ENCODE data around the gene ADAT3.
A peak's percentile ranks its signal among the peaks of the same experiment; 100 is the strongest.
"Not testable (repeated sequence)": the region's sequence is repeated elsewhere in the genome, so short reads cannot be mapped to it uniquely, and the experiment has no call there.

Gene ADAT3

DNA sequence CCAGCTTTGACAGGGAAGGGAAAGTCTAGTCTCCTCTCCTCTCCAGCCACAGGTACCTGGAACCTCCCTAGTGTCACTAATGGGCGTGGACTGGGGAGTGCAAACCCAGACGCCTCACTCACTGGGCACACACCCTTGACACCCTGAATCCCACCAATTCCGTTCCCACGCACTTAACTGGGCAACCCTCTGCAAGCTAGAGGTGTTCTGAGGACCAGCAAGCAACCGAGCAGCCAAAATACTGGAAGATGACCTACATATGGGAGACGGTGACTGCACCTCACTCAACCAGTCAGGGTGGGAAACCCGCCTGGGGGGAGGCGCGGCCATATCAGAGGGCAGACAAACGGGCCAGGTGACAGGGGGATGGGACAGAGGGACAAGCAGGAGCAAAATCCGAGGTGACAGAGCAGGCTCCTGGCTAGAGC is 20.9 kb upstream of the ADAT3 start:
- no peak for DNase-seq

DNA sequence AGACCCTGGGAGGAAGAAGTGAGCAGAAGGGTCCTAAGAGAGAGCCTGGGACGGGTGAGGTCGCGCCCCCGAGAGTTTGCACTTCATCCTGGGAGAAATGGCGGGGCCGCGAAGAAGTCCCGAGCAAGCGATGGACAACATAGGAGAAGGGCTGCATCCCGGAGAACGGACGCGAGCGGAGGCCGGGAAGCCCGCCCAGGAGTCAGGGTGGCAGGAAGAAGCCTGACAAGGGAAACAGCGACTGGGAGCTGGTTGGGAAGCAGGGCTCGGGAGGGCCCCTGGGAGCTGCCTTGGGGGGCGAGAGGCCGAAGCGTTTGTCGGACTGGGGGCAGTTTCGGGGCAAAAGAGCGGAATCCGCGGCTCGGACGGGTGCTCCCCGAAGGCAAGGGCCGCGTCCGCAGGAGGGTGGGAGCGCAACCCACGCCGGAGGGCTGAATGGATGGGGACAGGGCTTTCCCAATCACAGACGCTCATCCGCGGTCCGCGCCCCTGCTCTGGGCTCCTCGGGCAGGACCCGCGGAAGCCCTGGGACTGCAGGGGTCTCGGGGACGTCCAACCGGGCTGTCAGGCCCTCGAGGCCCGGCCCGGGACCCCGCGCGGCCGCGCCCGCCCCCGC is 20.4 kb upstream of the ADAT3 start:
- no peak for DNase-seq

DNA sequence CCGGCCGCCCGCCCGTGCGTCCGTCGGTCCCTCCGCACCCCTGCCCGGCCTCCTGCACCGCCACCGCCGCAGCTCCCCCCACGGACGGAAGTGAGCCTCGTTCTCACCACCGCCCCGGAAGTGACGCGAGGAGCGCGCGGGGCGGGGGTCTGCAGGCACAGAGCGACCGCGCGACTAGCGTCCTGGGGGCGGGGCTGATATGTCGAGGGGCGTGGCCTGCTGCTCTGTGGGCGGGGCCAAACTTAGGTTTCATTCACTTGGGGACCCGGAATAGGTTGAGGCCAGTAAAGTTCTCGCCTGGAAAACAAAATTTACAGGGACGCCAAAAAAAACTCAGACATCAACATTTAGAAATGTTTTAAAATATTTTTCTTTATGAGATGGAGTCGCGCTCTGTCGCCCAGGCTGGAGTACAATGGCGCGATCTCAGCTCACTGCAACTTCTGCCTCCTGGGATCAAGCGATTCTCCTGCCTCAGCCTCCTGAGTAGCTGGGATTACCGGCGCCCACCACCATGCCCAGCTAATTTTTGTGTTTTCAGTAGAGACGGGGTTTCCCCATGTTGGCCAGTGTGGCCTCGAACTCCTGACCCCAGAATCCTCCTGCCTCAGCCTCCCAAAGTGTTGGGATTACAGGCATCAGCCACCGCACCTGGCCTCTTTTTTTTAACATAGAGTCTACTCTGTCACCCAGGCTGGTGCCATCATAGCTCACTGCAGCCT is 19.6 kb upstream of the ADAT3 start, which contains the start of gene ABHD17A:
Gene ABHD17A, minus strand, starts transcription at position 99 of the 722 bp plus-strand sequence. CDS start 3,930 bp downstream, outside the sequence.
- peak; percentile 86 for DNase-seq

DNA sequence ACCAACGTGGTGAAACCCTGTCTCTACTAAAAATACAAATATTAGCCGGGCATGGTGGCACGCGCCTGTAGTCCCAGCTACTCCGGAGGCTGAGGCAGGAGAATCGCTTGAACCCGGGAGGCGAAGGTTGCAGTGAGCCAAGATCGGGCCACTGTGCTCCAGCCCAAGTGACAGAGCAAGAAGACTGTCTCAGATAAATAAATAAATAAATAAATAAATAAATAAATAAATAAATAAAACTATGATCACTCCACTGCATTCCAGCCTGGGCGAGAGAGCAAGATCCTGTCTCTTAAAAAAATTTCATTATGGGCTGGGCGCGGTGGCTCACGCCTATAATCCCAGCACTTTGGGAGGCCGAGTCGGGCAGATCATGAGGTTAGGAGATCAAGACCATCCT is 18.8 kb upstream of the ADAT3 start:
- not testable (repeated sequence) for DNase-seq

DNA sequence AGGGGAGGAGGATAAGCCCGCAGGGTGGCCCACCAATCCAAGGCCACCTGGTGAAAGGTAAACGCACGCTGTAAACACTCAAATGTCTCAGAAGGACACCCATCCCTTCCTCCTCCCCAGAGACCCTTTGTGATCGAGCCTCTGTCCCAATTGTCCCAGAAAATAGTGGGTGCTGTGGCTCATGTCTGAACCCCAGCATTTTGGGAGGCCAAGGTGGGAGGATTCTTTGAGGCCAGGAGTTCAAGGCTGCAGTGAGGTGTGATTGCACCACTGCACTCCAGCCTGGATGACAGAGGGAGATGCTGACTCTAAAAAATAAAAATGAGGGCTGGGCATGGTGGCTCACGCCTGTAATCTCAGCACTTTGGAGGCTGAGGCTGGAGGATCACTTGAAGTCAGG is 16.8 kb upstream of the ADAT3 start:
- no peak for DNase-seq

DNA sequence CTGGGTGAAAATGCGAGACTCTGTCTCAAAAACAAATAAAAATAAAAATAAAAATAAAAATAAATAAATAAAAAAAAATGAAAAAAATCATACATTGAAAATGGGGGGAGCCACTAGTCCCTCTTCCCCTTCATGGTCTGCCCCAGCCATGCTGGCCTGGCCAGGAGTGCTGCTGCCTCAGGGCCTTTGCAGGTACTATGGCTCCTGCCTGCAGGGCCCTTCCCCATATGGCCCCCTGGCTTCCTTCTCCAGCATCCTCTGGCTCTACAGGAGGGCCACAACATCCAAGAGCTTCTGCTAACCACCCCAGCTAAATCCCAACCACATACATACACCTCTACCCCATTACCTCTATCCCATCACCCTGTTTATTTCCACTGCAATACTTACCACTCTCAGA is 15.3 kb upstream of the ADAT3 start:
- no peak for DNase-seq

DNA sequence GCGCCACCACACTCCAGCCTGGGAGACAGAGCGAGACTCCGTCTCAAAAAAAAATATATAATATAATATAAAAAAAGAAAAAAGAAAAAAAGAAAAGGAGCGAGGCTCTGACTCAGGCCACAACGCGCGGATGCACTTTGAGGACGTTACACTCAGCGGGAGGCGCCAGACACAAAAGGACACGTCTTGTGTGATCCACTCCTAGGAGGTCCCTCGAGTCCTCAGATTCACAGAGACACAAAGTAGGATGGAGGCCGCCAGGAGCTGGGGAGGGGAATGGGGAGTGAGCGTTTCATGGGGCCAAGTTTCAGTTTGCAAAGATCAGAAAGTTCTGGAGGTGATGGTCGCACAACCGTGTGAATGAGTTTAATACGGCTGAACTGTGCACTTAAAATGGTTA is 11.4 kb upstream of the ADAT3 start:
- no peak for DNase-seq

DNA sequence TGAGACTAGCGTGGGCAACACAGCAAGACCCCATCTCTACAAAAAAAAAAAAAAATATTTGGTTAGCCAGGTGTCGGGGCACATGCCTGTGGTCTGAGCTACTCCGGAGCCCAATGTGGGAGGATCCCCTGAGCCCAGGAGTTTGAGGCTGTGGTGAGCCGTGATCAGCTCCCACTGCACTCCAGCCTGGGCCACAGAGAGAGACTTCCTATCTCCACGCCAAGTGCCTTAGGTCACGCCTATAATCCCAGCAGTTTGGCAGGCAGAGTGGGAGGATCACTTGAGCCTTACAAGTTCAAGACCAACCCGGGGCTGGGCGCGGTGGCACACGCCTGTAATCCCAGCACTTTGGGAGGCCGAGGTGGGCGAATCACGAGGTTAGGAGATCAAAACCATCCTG is 8.7 kb upstream of the ADAT3 start:
- no peak for DNase-seq

DNA sequence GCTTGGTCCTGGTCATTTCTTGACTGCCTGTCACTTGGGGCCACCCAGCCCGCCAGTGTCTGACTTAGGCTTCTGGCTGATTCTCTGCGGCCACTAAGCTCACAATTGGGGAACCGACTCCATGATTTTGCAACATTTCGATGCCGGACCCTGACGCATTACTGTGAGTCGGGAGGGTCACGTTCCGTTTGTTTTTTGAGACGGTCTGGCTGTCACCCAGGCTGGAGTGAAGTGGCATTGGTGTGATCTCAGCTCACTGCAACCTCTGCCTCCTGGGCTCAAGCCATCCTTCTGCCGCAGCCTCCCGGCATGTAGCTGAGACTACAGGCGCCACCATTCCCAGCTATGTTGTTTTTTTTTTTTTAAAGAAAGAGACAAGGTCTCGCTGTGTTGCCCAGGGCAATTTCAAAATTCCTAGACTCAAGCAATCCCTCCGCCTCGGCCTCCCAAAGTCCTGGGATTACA is 3.2 kb upstream of the ADAT3 start:
- no peak for DNase-seq

DNA sequence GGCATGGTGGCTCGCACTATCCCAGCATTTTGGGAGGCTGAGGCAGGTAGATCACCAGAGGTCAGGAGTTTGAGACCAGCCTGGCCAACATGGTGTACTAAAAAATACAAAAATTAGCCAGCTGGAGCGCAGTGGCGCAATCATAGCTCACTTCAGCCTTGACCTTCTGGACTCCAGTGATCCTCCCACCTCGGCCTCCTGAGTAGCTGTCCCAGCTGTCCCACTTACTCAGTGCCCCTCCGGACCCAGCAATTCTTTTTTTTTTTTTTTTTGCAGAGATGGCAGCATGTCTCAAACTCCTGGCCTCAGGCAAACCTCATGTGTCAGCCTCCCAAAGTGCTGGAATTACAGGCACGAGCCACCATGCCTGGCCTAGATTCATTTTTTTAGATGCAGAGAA is 2.3 kb upstream of the ADAT3 start:
- no peak for DNase-seq

DNA sequence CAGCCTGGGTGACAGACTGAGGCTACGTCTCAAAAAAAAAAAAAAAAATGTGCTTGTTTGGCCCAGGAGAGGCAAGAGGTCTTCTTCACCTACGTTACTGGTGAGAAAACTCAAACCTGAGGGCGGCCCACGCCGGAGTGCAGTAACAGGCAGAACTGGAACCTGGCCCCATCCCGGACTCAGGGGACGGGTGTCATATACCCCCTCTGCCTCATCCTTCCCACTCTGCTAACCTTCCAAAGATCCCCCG is 414 bp upstream of the ADAT3 start:
- DNase-seq = no peak

DNA sequence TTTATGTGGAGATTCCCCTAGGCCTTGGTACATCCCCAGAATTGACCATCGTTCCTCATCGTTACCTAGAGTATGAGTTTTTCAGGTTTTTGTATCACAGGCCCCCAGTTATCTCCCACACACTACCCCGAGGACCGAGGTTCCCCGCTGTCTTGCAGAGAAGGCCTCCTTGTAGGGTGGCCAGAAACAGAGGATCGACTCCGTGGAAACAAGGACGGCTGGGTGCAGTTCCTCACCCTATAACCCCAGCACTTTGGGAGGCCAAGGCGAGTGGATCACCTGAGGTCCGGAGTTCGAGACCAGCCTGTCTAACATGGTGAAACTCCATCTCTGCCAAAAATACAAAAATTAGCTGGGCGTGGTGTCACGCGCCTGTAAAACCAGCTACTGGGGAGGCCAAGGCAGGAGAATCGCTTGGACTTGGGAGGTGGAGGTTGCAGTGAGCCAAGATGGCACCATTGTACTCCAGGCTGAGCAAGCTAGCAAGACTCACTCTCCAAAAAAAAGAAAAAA is 720 bp downstream of the ADAT3 start:
- DNase-seq = no peak

DNA sequence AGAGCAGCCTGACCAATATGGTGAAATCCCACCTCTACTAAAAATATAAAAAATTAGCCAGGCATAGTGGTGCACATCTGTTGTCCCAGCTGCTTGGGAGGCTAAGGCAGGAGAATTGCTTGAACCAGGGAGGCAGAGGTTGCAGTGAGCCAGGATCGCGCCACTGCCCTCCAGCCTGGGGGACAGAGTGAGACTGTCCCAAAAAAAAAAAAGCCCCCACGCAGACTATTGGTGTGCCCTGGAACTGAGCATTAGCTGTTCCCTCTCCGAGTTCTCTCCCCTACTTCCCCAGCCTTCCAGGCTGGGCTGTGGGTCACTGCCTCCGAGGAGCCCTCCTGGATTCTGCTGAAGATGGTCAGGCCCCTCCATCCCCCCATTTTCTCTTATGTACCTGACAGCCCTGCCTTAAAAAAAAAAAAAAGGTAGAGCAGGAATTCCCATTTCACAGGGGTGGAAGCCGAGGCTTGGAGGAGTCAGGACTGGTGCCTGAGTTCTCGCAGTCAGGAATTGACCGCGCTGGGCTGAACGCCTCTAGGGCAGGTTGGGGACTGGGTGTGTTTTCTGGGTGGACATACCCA is 1.9 kb downstream of the ADAT3 start:
- no peak for DNase-seq

DNA sequence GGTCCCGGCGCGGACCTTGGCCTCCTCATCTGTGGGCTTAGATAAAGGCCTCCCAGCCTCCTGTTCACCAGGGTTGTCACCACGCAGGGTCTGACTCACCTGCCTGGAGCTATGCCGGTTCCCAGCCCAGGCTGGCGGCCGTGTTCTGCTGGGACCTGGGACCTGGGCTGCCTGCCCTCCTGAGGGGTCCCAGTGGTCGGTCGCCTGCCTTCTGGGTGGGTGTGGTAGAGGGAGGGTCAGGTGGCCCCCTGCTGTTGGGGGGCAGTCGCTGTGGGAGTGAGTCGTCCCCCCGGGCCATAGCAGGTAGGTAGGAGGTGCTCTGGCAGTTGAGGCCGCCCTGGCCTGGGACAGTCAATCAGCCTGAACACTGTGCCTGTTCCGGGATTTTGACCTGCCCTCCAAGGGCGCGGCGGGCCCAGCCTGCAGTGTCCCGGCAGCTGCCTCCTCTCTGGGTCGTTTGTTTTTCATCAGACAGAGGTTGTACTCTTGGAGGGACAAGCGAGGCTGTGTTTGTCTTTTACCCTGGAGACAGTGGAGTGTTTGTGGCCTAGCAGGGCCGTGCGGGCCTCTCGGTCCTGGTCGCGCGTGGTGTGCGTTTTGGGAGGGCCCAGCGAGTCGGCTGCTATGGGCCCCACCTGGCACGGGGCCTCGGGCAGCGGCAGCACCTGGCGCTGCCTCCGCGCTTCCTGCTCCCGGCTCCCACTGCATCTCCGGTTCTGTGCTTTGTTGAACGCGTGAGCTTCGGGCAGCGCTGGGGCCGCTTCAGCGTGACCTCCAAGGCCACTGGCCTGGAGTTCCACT is 2.6 kb downstream of the ADAT3 start:
- no peak for DNase-seq

DNA sequence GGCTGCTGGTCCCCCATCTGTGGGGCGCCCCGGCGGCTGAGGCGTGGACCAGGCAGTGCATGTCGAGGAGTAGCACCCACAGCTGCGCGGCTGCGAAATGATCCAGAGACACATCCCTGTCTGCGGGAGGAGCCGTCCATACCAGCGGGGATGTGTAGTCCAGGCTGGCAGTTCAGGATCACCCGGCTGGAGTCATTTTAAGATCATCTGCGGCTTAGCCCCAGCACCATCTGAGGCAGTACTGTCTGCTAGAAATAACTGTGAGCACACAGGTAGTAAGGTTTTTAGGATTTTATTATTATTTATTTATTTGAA is 3.1 kb downstream of the ADAT3 start:
- DNase-seq = no peak

DNA sequence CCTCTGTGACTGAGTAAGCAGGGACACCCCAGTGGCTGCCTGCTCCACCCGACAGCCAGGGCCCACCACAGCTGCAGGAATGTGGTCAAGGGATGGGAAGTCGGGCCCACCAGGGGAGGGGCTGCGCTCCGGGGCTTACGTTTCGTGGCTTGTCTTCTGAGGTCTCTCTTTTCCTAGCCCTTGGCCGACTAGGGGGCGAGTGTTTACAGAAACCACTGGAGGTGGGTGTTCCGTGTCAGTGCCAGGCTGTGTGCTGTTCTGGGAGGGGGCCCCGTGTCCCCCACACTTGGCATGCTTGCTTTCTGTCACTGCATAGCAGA is 4.5 kb downstream of the ADAT3 start:
- no peak for DNase-seq

DNA sequence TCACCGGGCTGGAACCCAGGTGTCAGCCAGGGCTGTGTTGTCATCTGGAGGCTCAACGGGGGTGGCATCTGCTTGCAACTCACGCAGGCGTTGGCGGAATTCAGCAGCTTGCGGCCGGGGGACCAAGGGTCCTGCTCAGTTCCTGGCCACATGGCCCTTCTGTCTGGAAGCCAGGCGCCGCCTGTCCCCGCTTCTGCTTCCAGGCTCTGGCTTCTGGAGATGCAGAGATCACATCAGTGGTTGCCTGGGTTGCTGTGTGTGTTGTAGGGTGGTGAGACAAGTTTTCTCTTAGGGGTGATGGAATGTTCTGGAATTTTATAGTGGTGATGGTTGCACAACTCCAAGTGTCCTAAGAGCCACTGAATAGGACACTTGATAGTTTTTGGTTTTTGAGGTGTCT is 5.0 kb downstream of the ADAT3 start:
- no peak for DNase-seq

DNA sequence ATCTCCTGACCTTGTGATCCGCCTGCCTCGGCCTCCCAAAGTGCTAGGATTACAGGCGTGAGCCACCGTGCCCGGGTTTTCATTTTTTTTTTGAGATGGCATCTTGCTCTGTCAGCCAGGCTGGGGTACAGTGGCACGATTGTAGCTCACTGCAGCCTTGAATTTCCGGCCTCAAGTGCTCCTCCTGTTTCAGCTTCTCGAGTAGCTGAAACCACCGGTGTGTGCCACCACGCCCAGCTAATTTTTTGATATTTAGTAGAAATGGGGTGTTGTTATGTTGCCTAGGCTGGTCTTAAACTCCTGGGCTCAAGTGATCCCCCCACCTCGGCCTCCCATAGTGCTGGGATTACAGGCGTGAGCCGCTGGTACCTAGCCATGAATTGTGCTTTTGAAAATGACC is 5.9 kb downstream of the ADAT3 start:
- DNase-seq = no peak

DNA sequence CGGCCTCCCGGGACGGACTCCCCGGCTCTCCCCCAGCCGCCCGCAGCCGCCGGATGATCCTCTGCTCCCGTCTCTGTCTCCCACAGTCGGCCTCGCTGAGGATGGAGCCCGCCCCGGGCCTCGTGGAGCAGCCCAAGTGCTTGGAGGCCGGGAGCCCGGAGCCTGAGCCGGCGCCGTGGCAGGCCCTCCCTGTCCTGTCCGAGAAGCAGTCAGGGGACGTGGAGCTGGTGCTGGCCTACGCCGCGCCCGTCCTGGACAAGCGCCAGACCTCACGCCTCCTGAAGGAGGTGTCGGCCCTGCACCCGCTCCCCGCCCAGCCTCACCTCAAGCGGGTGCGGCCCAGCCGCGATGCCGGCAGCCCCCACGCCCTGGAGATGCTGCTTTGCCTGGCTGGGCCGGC is 6.8 kb downstream of the ADAT3 start:
- no peak for DNase-seq

DNA sequence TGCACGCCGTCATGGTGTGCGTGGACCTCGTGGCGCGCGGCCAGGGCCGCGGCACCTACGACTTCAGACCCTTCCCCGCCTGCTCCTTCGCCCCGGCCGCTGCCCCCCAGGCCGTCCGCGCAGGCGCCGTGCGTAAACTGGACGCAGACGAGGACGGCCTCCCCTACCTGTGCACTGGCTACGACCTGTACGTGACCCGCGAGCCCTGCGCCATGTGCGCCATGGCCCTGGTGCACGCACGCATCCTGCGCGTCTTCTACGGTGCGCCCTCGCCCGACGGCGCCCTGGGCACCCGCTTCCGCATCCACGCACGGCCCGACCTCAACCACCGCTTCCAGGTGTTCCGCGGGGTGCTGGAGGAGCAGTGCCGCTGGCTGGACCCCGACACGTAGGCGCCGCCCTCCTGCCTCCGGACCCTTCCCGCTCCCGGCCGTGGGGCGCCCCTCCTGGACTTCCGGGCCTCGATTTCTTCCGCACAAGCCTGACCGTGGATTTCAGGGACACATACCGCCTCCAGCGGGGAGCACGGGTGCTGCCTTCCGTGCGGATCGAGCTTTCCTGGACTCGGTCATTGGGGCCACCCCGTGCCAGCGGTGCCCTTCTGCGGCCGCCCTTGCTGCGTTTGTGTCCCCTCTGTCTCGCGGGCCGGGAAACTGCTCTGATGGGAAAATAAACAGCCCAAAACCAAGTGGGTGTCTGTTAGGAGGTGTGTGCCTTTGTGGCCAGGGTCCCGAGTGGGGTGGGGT is 7.7 kb downstream of the ADAT3 start:
- DNase-seq = no peak

DNA sequence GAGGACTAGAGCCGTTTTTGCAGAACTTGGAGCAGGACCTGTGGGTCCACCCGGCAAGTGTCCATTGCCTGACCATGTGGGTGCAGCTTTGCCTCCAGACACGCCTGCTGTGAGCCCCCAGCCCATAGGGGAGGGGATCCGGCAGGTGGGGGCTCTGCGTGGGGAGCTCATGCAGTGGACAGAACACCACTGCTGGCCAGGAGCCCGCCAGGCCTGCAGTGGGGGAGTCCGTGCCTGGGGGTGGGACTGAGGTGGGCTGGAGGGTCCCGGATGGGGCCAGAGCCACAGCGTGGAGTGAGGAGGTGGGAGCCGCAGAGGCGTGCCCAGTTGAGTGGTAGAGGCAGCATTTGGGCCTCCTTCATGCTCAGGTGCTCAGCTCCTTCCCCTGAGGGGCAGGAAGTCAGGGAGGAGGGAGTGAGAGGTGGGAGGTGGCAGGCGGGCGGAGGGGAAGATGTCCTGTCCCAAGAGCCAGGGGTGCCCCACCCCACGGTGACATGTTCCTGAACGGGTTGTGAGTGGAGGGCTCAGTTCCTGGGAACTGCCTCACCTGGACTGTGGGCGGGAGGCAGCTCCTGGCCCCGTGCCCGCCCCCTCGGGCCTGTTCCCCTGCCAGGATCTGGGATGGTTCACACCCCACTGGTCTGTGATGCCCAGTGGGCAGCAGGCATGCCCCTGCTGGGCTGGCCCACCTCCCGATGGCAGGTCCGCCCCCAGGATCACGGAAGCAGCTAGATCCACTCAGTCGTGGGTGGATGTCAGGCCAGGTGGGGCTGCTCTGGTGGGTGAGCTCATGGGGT is 8.8 kb downstream of the ADAT3 start:
- DNase-seq = no peak

DNA sequence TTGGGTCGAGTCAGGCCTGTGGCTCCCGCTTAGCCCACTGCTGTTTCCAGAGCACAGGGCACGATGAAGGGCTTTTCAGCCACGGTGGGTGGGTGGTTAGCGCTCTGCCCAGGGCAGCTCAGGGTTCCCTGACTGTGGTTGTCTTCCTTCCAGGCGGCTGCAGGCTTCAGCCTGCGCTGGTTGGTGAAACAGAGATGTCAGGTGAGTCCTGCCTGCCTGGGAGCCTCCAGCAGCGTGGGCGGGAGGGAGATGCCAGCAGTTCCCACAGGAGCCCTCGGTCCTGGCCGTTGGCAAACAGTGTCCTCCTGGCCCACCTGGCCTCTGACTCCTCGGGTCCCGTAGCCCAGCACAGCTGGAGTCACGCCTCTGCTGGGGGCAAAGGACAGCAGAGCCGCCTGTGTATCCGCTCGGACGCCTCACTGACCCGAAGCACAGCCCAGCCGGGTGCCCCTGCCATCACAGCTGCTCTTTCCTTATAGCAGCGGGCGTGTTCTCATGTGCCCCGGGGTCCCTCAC is 9.7 kb downstream of the ADAT3 start:
- DNase-seq = no peak
